Testis (tissue), 2 donors: ENCODE data around the gene LDLRAD4.

Source experiments
- CTCF ChIP-seq, 3 experiments: fragments of 450-650 bp in 2 of 3; fragments of 200-600 bp in 1 of 3; sonication (generic) in 1 of 3; IDR thresholded peaks; one replicate each; pipeline ENCODE4 v1.5.1; 2016 to 2019; ENCODE audit warnings: antibody characterized with exemption in 3 of 3, mild to moderate bottlenecking in 2 of 3, moderate library complexity in 1 of 3
- POLR2A ChIP-seq: fragments of 450-650 bp; IDR thresholded peaks from one replicate; pipeline ENCODE4 v1.6.1; 2017; ENCODE audit warnings: antibody characterized with exemption, mild to moderate bottlenecking, moderate library complexity

GRCh38 chr18:13550418-13551304 lies 332.1 kb downstream of the LDLRAD4 start:
- TF ChIP-seq CTCF (IDR thresholded peaks at IDR 0.05) = no peak
- no peak for TF ChIP-seq POLR2A
